ENCODE results near the gene SPTLC3.

GRCh38 chr20:13200767-13201500 is 192.2 kb downstream of the SPTLC3 start:
- TF ChIP-seq POLR2A (IDR thresholded peaks at IDR 0.05) (no peak), EP300 (IDR thresholded peaks at IDR 0.05) (no peak)
- TF ChIP-seq, protein P1, sequence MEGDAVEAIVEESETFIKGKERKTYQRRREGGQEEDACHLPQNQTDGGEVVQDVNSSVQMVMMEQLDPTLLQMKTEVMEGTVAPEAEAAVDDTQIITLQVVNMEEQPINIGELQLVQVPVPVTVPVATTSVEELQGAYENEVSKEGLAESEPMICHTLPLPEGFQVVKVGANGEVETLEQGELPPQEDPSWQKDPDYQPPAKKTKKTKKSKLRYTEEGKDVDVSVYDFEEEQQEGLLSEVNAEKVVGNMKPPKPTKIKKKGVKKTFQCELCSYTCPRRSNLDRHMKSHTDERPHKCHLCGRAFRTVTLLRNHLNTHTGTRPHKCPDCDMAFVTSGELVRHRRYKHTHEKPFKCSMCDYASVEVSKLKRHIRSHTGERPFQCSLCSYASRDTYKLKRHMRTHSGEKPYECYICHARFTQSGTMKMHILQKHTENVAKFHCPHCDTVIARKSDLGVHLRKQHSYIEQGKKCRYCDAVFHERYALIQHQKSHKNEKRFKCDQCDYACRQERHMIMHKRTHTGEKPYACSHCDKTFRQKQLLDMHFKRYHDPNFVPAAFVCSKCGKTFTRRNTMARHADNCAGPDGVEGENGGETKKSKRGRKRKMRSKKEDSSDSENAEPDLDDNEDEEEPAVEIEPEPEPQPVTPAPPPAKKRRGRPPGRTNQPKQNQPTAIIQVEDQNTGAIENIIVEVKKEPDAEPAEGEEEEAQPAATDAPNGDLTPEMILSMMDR (IDR thresholded peaks at IDR 0.05) = no peak
